GM13976 (cell line): Measurements from ENCODE around the gene PLD2.

Experiments used
- DNase-seq: peaks from one replicate; pipeline ENCODE4 v3.0.0; 2012; ENCODE audit warnings: low spot score
- in situ Hi-C: fragments of 300-500 bp; cut with MboI; formaldehyde crosslinking; loops from one replicate; pipeline ENCODE4 v1.12.0; 2022; ENCODE audit warnings: low sequenced_read_pairs, mixed read lengths, inconsistent platforms; ENCODE audit not compliant: unreplicated experiment
- TF ChIP-seq, protein P1 (sequence below): IDR thresholded peaks from 2 replicates; pipeline ENCODE4 v1.5.1; 2012; ENCODE audit warnings: borderline replicate concordance, mild to moderate bottlenecking; ENCODE audit not compliant: insufficient read depth; ENCODE audit errors: extremely low read depth, missing control alignments, control extremely low read depth

The PLD2 gene

DNA sequence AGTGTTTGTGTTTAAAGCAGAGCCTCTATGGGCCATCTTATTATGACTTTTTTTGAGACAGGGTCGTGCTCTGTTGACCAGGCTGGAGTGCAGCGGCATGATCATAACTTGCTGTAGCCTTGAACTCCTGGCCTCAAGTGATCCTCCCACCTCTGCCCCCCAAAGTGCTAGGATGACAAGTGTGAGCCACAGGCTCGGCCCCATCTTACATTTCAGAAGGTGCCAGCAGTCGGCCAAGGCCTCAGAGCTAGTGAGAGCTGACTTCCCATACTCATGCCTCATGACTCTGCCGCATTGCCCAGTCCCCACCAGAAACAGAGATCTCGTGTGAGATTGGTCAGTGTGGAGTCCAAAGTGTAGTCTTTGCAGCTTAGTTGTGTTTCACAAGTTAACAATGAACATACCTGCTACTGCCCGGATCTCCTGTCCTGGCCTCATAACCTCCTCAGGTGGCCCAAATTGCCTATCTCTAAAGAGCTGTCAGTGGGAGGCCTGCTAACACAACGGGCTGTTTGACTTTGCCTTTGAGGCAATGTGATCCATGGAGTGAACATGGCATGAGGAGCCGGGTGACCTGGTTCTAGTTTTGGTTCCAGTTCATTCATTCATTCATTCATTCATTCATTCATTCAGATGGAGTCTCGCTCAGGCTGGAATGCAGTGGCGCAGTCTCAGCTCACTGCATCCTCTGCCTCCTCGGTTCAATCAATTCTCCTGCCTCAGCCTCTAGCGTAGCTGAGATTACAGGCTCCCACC is 39.9 kb downstream of the PLD2 start:
- TF ChIP-seq, protein P1, sequence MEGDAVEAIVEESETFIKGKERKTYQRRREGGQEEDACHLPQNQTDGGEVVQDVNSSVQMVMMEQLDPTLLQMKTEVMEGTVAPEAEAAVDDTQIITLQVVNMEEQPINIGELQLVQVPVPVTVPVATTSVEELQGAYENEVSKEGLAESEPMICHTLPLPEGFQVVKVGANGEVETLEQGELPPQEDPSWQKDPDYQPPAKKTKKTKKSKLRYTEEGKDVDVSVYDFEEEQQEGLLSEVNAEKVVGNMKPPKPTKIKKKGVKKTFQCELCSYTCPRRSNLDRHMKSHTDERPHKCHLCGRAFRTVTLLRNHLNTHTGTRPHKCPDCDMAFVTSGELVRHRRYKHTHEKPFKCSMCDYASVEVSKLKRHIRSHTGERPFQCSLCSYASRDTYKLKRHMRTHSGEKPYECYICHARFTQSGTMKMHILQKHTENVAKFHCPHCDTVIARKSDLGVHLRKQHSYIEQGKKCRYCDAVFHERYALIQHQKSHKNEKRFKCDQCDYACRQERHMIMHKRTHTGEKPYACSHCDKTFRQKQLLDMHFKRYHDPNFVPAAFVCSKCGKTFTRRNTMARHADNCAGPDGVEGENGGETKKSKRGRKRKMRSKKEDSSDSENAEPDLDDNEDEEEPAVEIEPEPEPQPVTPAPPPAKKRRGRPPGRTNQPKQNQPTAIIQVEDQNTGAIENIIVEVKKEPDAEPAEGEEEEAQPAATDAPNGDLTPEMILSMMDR, result no peak
- in situ Hi-C loops, result no loop called here
- no peak for DNase-seq

DNA sequence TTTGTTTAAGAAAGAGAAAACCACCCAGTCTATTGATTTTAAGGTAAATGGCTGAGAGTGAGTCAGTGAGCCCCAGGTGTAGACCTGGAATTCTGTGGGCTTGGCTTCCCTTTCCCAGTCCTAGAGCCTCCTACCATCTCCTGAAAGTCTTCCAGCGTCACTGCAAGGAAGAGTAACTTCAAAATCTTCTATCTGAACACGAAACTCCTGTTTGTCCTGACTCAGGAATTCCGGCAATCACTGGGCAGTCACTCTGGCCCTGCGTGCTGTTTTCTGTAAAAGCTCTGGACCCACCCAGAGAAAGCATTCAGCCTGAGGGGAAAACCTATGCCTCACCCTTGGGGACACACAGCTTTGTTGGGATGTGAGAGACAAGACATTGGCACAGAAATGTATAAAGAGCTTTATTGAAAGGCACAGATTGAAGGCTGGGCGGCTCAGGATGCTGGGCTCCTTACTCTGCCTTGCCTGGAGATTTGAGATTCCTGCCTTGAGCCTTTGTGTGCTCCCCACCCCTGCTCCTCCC is 42.1 kb downstream of the PLD2 start:
- DNase-seq, result no peak
- in situ Hi-C loops, result no loop called here

DNA sequence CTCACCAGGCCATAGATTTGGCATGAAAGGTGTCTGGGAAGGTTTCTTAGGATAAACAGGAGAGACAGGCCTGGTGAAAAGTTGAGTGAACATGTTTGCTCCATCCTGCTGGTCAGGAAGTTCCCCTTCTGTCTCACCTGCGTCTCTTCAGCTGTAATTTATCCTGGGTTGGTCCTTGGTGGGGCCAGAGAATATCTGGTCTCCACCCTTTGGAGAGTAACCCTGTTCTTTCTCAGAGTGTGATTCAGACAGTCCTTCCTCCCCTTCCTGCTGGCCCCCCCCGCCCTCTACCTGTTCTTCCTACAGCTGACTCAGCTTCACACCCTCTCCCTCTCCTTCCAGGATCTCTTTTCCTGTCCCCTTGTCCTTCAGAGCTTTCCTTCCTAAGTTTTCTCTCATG is 43.3 kb downstream of the PLD2 start:
- TF ChIP-seq, protein P1, result no peak
- in situ Hi-C loops, result no loop called here
- DNase-seq, result no peak

More for the DNA sequence above, 42.1 kb downstream of the PLD2 start:
- TF ChIP-seq, protein P1, result no peak

DNA sequence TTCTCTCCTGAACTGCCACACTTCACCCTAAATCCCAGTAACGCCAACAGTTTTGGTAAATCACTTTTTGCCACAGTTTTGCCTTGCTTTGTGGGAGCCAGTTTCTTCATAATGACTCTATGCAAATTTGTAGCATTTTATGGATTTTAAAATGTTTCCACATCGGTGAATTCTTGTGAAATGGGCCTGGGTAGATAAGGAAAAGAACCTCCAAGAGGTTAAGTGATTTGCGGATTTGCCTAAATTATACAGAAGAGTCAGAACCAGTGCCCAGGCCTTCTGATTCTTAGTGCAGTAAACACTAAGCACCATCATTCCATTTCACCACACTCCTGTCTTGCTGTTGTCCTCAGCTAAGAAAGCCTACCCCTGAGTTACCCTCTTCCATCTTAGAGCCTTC is 44.1 kb downstream of the PLD2 start:
- TF ChIP-seq, protein P1, result no peak
- in situ Hi-C loops, result no loop called here
- no peak for DNase-seq

DNA sequence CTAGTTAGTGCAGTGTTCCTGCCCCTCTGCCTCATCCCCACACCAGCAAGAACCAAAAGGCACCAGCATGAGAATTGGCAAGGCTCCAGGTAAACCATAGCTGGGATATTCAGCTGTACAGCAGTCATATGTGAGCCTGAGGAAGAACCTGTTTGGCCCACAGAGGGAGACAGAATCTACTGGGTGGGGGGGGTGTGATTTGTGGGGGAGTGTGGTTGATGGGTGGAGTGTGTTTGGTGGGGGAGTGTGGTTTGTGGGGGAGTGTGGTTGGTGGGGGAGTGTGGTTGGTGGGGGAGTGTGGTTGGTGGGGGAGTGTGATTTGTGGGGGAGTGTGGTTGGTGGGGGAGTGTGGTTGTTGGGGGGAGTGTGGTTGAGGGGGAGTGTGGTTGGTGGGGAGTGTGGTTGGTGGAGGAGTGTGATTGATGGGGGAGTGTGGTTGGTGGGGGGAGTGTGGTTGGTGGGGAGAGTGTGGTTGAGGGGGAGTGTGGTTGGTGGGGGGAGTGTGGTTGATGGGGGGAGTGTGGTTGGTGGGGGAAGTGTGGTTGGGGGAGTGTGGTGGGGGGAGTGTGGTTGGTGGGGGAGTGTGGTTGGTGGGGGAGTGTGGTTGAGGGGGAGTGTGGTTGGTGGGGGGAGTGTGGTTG is 45.7 kb downstream of the PLD2 start:
- in situ Hi-C loops, result no loop called here
- no peak for DNase-seq
- TF ChIP-seq, protein P1, result no peak

DNA sequence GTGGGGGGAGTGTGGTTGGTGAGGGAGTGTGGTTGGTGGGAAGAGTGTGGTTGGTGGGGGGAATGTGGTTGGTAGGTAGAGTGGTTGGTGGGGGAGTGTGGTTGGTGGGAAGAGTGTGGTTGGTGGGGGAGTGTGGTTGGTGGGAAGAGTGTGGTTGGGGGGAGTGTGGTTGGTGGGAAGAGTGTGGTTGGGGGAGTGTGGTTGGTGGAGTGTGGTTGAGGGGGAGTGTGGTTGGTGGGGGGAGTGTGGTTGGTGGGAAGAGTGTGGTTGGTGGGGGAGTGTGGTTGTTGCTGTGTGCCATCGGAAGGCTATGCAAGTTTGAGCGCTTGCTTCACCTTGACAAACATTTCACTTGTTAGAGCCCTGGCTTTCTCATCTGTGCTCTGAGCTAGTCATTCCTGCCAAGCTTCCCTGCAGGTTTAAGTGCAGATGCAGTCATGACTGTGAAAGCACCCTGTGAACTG is 46.3 kb downstream of the PLD2 start:
- TF ChIP-seq, protein P1, result no peak
- no peak for DNase-seq
- in situ Hi-C loops, result no loop called here
